T-helper 1 cell treated with Interleukin-12 subunit alpha and Interleukin-12 subunit beta and Interleukin-4 antibody, amounts not matched to agents 30 μg/mL and 1 μg/mL, for 36 hours (primary cell): ENCODE measurements around the gene DUSP10.

Source experiments
- H3K27ac Mint-ChIP-seq: one replicate; pipeline ENCODE4 v1.8.0; 2021; ENCODE audit warnings: mild to moderate bottlenecking, mixed read lengths
- H3K27me3 Mint-ChIP-seq: one replicate; pipeline ENCODE4 v1.8.0; 2021; ENCODE audit warnings: low read depth, mixed read lengths
- H3K36me3 Mint-ChIP-seq: one replicate; pipeline ENCODE4 v1.8.0; 2021; ENCODE audit warnings: low read depth, mixed read lengths
- H3K4me1 Mint-ChIP-seq: one replicate; pipeline ENCODE4 v1.8.0; 2021; ENCODE audit warnings: low read depth, mixed read lengths
- H3K4me3 Mint-ChIP-seq: one replicate; pipeline ENCODE4 v1.8.0; 2021; ENCODE audit warnings: mild to moderate bottlenecking, moderate library complexity, mixed read lengths
- H3K9me3 Mint-ChIP-seq: one replicate; pipeline ENCODE4 v1.8.0; 2021; ENCODE audit warnings: mixed read lengths

Gene DUSP10

GRCh38 chr1:221732052-221732451, 9.8 kb downstream of the DUSP10 start:
- H3K4me1 Mint-ChIP-seq: peaks cover 74% of the 10 kb centered on the region
- H3K9me3 Mint-ChIP-seq: no peaks in the 10 kb centered on the region
- H3K27ac Mint-ChIP-seq: no peak overlapping the region
- no peak overlapping the region for H3K4me3 Mint-ChIP-seq
- H3K27me3 Mint-ChIP-seq: no peaks in the 10 kb centered on the region
- H3K36me3 Mint-ChIP-seq: peaks cover 47% of the 10 kb centered on the region

GRCh38 chr1:221729771-221730330, 12.0 kb downstream of the DUSP10 start:
- H3K9me3 Mint-ChIP-seq: peaks cover 2% of the 10 kb centered on the region
- peaks cover 42% of the 10 kb centered on the region for H3K36me3 Mint-ChIP-seq
- peaks cover 73% of the 10 kb centered on the region for H3K4me1 Mint-ChIP-seq
- H3K27me3 Mint-ChIP-seq: no peaks in the 10 kb centered on the region
- H3K27ac Mint-ChIP-seq: peak overlapping the region; percentile 2
- peak overlapping the region; percentile 15 for H3K4me3 Mint-ChIP-seq

- H3K36me3 Mint-ChIP-seq: peaks cover 50% of the 10 kb centered on the region
- peak overlapping the region; percentile 51 for H3K4me3 Mint-ChIP-seq
- peaks cover 63% of the 10 kb centered on the region for H3K4me1 Mint-ChIP-seq
- peaks cover 16% of the 10 kb centered on the region for H3K9me3 Mint-ChIP-seq
- H3K27me3 Mint-ChIP-seq: no peaks in the 10 kb centered on the region
- peak overlapping the region; percentile 90 for H3K27ac Mint-ChIP-seq
Observed at GRCh38 chr1:221728037-221728505, 13.8 kb downstream of the DUSP10 start.

- peaks cover 67% of the 10 kb centered on the region for H3K4me1 Mint-ChIP-seq
- H3K27ac Mint-ChIP-seq: peak overlapping the region; percentile 90
- peak overlapping the region; percentile 12 for H3K4me3 Mint-ChIP-seq
- H3K9me3 Mint-ChIP-seq: peaks cover 16% of the 10 kb centered on the region
- H3K36me3 Mint-ChIP-seq: peaks cover 54% of the 10 kb centered on the region
- no peaks in the 10 kb centered on the region for H3K27me3 Mint-ChIP-seq
Observed at GRCh38 chr1:221727146-221728036, 14.5 kb downstream of the DUSP10 start.

- Mint-ChIP-seq H3K27ac (peak overlapping the region; percentile 90), H3K4me1 (peaks cover 69% of the 10 kb centered on the region), H3K4me3 (peak overlapping the region; percentile 74), H3K9me3 (peaks cover 16% of the 10 kb centered on the region), H3K27me3 (no peaks in the 10 kb centered on the region), H3K36me3 (peaks cover 56% of the 10 kb centered on the region)
Observed at GRCh38 chr1:221725735-221726672, 15.9 kb downstream of the DUSP10 start.

- H3K4me1 Mint-ChIP-seq: peaks cover 66% of the 10 kb centered on the region
- no peak overlapping the region for H3K4me3 Mint-ChIP-seq
- H3K36me3 Mint-ChIP-seq: peaks cover 58% of the 10 kb centered on the region
- peaks cover 16% of the 10 kb centered on the region for H3K9me3 Mint-ChIP-seq
- H3K27ac Mint-ChIP-seq: peak overlapping the region; percentile 57
- H3K27me3 Mint-ChIP-seq: no peaks in the 10 kb centered on the region
Observed at GRCh38 chr1:221724931-221725605, 16.8 kb downstream of the DUSP10 start.

- Mint-ChIP-seq H3K27ac (no peak overlapping the region), H3K4me1 (peaks cover 66% of the 10 kb centered on the region), H3K36me3 (peaks cover 64% of the 10 kb centered on the region), H3K4me3 (no peak overlapping the region), H3K27me3 (no peaks in the 10 kb centered on the region), H3K9me3 (peaks cover 16% of the 10 kb centered on the region)
Observed at GRCh38 chr1:221723848-221724236, 18.0 kb downstream of the DUSP10 start.

GRCh38 chr1:221723018-221723847, 18.7 kb downstream of the DUSP10 start:
- Mint-ChIP-seq H3K9me3 (peaks cover 16% of the 10 kb centered on the region), H3K27me3 (no peaks in the 10 kb centered on the region), H3K36me3 (peaks cover 65% of the 10 kb centered on the region), H3K27ac (no peak overlapping the region), H3K4me3 (no peak overlapping the region), H3K4me1 (peaks cover 65% of the 10 kb centered on the region)

- H3K36me3 Mint-ChIP-seq: peaks cover 63% of the 10 kb centered on the region
- H3K4me3 Mint-ChIP-seq: no peak overlapping the region
- peaks cover 16% of the 10 kb centered on the region for H3K9me3 Mint-ChIP-seq
- H3K27me3 Mint-ChIP-seq: no peaks in the 10 kb centered on the region
- H3K27ac Mint-ChIP-seq: no peak overlapping the region
- H3K4me1 Mint-ChIP-seq: peaks cover 59% of the 10 kb centered on the region
Observed at GRCh38 chr1:221722254-221723017, 19.5 kb downstream of the DUSP10 start.

GRCh38 chr1:221720545-221720944, 21.3 kb downstream of the DUSP10 start:
- H3K27ac Mint-ChIP-seq: no peak overlapping the region
- peaks cover 68% of the 10 kb centered on the region for H3K36me3 Mint-ChIP-seq
- H3K9me3 Mint-ChIP-seq: peaks cover 16% of the 10 kb centered on the region
- H3K4me3 Mint-ChIP-seq: no peak overlapping the region
- H3K4me1 Mint-ChIP-seq: peaks cover 58% of the 10 kb centered on the region
- no peaks in the 10 kb centered on the region for H3K27me3 Mint-ChIP-seq

- no peak overlapping the region for H3K27ac Mint-ChIP-seq
- H3K36me3 Mint-ChIP-seq: peaks cover 67% of the 10 kb centered on the region
- no peaks in the 10 kb centered on the region for H3K27me3 Mint-ChIP-seq
- H3K9me3 Mint-ChIP-seq: peaks cover 15% of the 10 kb centered on the region
- H3K4me3 Mint-ChIP-seq: no peak overlapping the region
- peaks cover 61% of the 10 kb centered on the region for H3K4me1 Mint-ChIP-seq
Observed at GRCh38 chr1:221719987-221720386, 21.9 kb downstream of the DUSP10 start.

- Mint-ChIP-seq H3K36me3 (peaks cover 67% of the 10 kb centered on the region), H3K27ac (no peak overlapping the region), H3K27me3 (no peaks in the 10 kb centered on the region), H3K4me3 (no peak overlapping the region), H3K9me3 (peaks cover 10% of the 10 kb centered on the region), H3K4me1 (peaks cover 65% of the 10 kb centered on the region)
Observed at GRCh38 chr1:221719278-221719597, 22.7 kb downstream of the DUSP10 start.
